Measurements from ENCODE around the gene SLC19A1.

Gene SLC19A1

GRCh38 chr21:45542242-45542666 lies at the start of gene SLC19A1:
Gene SLC19A1 (minus strand): TSS chr21:45542440. CDS start chr21:45537959, 4,481 bp downstream.
- no peak for DNase-seq (ENCODE audit: low read depth)

GRCh38 chr21:45591619-45592207 lies 49.5 kb upstream of the SLC19A1 start:
- no peak for DNase-seq (ENCODE audit: low read depth)

GRCh38 chr21:45590726-45591618 lies 48.7 kb upstream of the SLC19A1 start:
- DNase-seq (ENCODE audit: low read depth) = no peak

- no peak for DNase-seq (ENCODE audit: low read depth)
Measured at GRCh38 chr21:45590246-45590725, 48.0 kb upstream of the SLC19A1 start.

GRCh38 chr21:45589686-45590245 lies 47.5 kb upstream of the SLC19A1 start:
- no peak for DNase-seq (ENCODE audit: low read depth)

- no peak for DNase-seq (ENCODE audit: low read depth)
Measured at GRCh38 chr21:45588871-45589491, 46.7 kb upstream of the SLC19A1 start.

- no peak for DNase-seq (ENCODE audit: low read depth)
Measured at GRCh38 chr21:45588086-45588825, 46.0 kb upstream of the SLC19A1 start.

GRCh38 chr21:45586289-45586858 lies 44.1 kb upstream of the SLC19A1 start:
- no peak for DNase-seq (ENCODE audit: low read depth)

GRCh38 chr21:45584786-45585185 lies 42.5 kb upstream of the SLC19A1 start:
- DNase-seq (ENCODE audit: low read depth) = no peak

- no peak for DNase-seq (ENCODE audit: low read depth)
Measured at GRCh38 chr21:45583831-45584509, 41.7 kb upstream of the SLC19A1 start.

GRCh38 chr21:45582128-45582527 lies 39.9 kb upstream of the SLC19A1 start:
- DNase-seq (ENCODE audit: low read depth) = no peak

- DNase-seq (ENCODE audit: low read depth) = no peak
Measured at GRCh38 chr21:45581322-45581712, 39.1 kb upstream of the SLC19A1 start.

- no peak for DNase-seq (ENCODE audit: low read depth)
Measured at GRCh38 chr21:45580576-45581321, 38.5 kb upstream of the SLC19A1 start.

- no peak for DNase-seq (ENCODE audit: low read depth)
Measured at GRCh38 chr21:45580181-45580575, 37.9 kb upstream of the SLC19A1 start.

GRCh38 chr21:45579383-45580180 lies 37.3 kb upstream of the SLC19A1 start:
- DNase-seq (ENCODE audit: low read depth) = no peak

- DNase-seq (ENCODE audit: low read depth) = no peak
Measured at GRCh38 chr21:45578811-45579381, 36.7 kb upstream of the SLC19A1 start.

- no peak for DNase-seq (ENCODE audit: low read depth)
Measured at GRCh38 chr21:45578176-45578801, 36.0 kb upstream of the SLC19A1 start.

GRCh38 chr21:45577801-45578175 lies 35.5 kb upstream of the SLC19A1 start:
- no peak for DNase-seq (ENCODE audit: low read depth)

Measured in GM04503 (cell line).